ENCODE data around the gene TMEM86B. TPM values are rescaled to one million over a fixed set of nuclear protein-coding genes. Genes with fewer than 3 reads are reported as not detected.

The TMEM86B gene
- total and polyA plus RNA-seq, 3 donors from 2014 or later = 12.8 to 13.9 (median 13.4) TPM

DNA sequence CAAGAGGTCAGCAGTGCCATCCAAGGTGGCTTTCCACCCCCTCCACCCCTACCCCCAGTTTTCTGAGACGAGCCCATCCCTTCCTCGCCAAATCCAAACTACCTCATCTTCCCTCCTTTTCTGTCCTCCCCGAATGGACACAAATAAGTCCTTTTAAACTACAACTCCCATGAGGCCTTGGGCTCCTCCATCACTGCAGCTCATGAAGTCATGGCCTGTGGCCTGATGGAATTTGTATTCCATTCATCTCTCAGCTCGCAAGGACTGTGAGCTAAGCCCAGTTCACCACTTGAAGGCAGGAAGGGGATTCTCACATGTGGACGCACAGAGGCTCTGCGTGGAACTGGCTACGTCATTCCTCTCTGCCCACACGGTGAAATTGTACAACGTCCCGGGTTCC is 31.8 kb downstream of the TMEM86B start:
- Histone ChIP-seq H3K4me1 (no peaks in the 10 kb centered on the region), H3K4me3 (no peak overlapping the region), H3K27ac (no peak overlapping the region), H3K9me3 (no peaks in the 10 kb centered on the region), H3K36me3 (ENCODE audit: low read depth, missing control alignments) (no peaks in the 10 kb centered on the region), H3K27me3 (no peaks in the 10 kb centered on the region)
- WGBS, 2 donors = 85 to 91% methylated on average over 5 to 10 of the region's 10 CpGs
- TF ChIP-seq POLR2A (IDR thresholded peaks at IDR 0.05) (no peak), CTCF (IDR thresholded peaks at IDR 0.05) (no peak)
- intact Hi-C loops (cut with DNase I; ENCODE audit: low total_unique reads) = no loop called here
- no peak for DNase-seq

GRCh38 chr19:55193481-55193880 is 35.1 kb downstream of the TMEM86B start:
- WGBS, 2 donors = 83 to 85% methylated on average over 6 to 12 of the region's 12 CpGs
- no peak for TF ChIP-seq CTCF (IDR thresholded peaks at IDR 0.05)
- no peak for TF ChIP-seq POLR2A (IDR thresholded peaks at IDR 0.05)
- Histone ChIP-seq H3K27me3 (no peaks in the 10 kb centered on the region), H3K36me3 (ENCODE audit: low read depth, missing control alignments) (no peaks in the 10 kb centered on the region), H3K9me3 (no peaks in the 10 kb centered on the region), H3K4me1 (no peaks in the 10 kb centered on the region), H3K27ac (no peak overlapping the region), H3K4me3 (no peak overlapping the region)
- DNase-seq = no peak
- intact Hi-C loops (cut with DNase I; ENCODE audit: low total_unique reads) = no loop called here

GRCh38 chr19:55189403-55189835 is 39.1 kb downstream of the TMEM86B start:
- no peak for TF ChIP-seq CTCF (IDR thresholded peaks at IDR 0.05)
- no peak for TF ChIP-seq POLR2A (IDR thresholded peaks at IDR 0.05)
- no peaks in the 10 kb centered on the region for H3K27me3 ChIP-seq
- WGBS, 2 donors = 57 to 73% methylated on average over 15 of the region's 15 CpGs
- H3K27ac ChIP-seq = no peak overlapping the region
- DNase-seq = no peak
- H3K36me3 ChIP-seq (ENCODE audit: low read depth, missing control alignments) = no peaks in the 10 kb centered on the region
- no peaks in the 10 kb centered on the region for H3K9me3 ChIP-seq
- no peak overlapping the region for H3K4me3 ChIP-seq
- intact Hi-C loops (cut with DNase I; ENCODE audit: low total_unique reads) = no loop called here
- no peaks in the 10 kb centered on the region for H3K4me1 ChIP-seq

- no peaks in the 10 kb centered on the region for H3K27me3 ChIP-seq
- no peaks in the 10 kb centered on the region for H3K9me3 ChIP-seq
- intact Hi-C loops (cut with DNase I; ENCODE audit: low total_unique reads) = no loop called here
- H3K27ac ChIP-seq = no peak overlapping the region
- H3K4me1 ChIP-seq = no peaks in the 10 kb centered on the region
- 63 to 77% methylated on average over 8 of the region's 8 CpGs for WGBS, 2 donors
- no peak overlapping the region for H3K4me3 ChIP-seq
- DNase-seq = no peak
- H3K36me3 ChIP-seq (ENCODE audit: low read depth, missing control alignments) = no peaks in the 10 kb centered on the region
- TF ChIP-seq POLR2A (IDR thresholded peaks at IDR 0.05) (no peak), CTCF (IDR thresholded peaks at IDR 0.05) (no peak)
These were observed 39.9 kb downstream of the TMEM86B start for GRCh38 chr19:55188625-55189024.

DNA sequence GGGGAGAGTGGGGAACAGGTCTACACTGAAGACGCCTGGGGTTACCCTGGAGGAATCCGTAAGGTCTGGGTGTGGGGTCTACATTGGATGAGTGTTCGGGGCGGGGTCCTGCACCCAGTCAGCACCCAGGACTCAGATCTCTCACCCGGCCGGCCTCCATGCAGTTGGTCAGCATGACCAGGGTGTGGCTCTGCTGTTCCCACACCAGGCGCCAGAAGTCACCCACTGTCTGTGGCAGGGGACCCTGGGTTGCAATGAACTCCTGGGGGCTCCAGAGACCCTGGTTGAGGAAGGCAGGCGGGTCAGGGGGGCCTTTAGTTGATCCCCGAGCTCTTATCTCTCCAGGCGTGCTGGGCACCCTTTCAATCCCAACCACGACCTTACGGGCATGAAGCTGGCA is 42.5 kb downstream of the TMEM86B start:
- intact Hi-C loops (cut with DNase I; ENCODE audit: low total_unique reads) = no loop called here
- H3K27me3 ChIP-seq = no peaks in the 10 kb centered on the region
- WGBS, 2 donors = 85 to 88% methylated on average over 6 to 12 of the region's 12 CpGs

More for the DNA sequence above, 42.5 kb downstream of the TMEM86B start:
- Histone ChIP-seq H3K36me3 (ENCODE audit: low read depth, missing control alignments) (no peaks in the 10 kb centered on the region), H3K4me3 (no peak overlapping the region), H3K27ac (no peak overlapping the region), H3K4me1 (no peaks in the 10 kb centered on the region), H3K9me3 (no peaks in the 10 kb centered on the region)
- TF ChIP-seq CTCF (IDR thresholded peaks at IDR 0.05) = no peak
- TF ChIP-seq POLR2A (IDR thresholded peaks at IDR 0.05) = no peak
- no peak for DNase-seq

Data from testis (tissue), 3 donors.